ENCODE data around the gene COMMD4. TPM values are rescaled to one million over a fixed set of nuclear protein-coding genes. Genes with fewer than 3 reads are reported as not detected.

The COMMD4 gene
- total and polyA plus RNA-seq, 2 donors (not counting 3 experiments of a cell fraction or from before 2014, with no cell fraction given): 114 to 244 TPM

DNA sequence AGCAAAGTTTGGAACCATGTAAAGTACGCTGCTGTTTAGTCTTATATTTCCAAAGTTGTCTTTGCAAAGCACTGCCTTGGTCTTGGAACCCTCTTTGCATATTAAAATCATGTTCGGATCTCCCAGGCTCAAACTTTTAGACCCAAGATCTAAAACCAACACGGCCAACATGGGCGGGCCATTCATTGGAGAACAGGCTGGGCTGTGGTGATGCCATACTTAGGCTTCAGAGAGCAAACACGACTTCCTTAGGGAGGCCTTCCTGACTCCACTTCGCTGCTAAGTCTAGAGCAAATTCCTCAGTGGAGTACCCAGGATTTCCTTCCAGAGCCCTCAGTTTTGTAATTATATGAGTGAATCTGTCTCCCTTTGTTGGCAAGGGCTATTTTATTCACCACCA, 29.0 kb downstream of the COMMD4 start:
- H3K79me2 ChIP-seq (ENCODE audit: control insufficient read depth, insufficient read depth, low read length): peaks cover 9% of the 10 kb centered on the region
- H3K9me1 ChIP-seq (replicated peaks; ENCODE audit: control insufficient read depth, extremely low read depth, insufficient read depth, low read length): no peaks in the 10 kb centered on the region
- FAIRE-seq (no peak), DNase-seq (ENCODE audit: low read depth, low spot score) (no peak)
- no peaks in the 10 kb centered on the region for H3K27me3 ChIP-seq (ENCODE audit: control insufficient read depth in 2 of 2, insufficient read depth in 2 of 2, low read length in 2 of 2)
- TF ChIP-seq JUN (IDR thresholded peaks at IDR 0.05; ENCODE audit: borderline replicate concordance, insufficient read depth, insufficient read length, low read depth) (no peak), MYC (IDR thresholded peaks at IDR 0.05; ENCODE audit: low read depth, low read length) (no peak), GATA2 (IDR thresholded peaks at IDR 0.05; ENCODE audit: insufficient read depth, insufficient read length, low read depth, low read length) (no peak), POLR2A (IDR thresholded peaks at IDR 0.05; ENCODE audit: low read depth, low read length) (no peak), EZH2 (IDR thresholded peaks at IDR 0.05; ENCODE audit: borderline replicate concordance, low read depth, low read length, severe bottlenecking) (no peak), POLR2AphosphoS5 (IDR thresholded peaks at IDR 0.05; ENCODE audit: insufficient read depth, low read depth, low read length) (no peak)
- TF ChIP-seq, protein P1, sequence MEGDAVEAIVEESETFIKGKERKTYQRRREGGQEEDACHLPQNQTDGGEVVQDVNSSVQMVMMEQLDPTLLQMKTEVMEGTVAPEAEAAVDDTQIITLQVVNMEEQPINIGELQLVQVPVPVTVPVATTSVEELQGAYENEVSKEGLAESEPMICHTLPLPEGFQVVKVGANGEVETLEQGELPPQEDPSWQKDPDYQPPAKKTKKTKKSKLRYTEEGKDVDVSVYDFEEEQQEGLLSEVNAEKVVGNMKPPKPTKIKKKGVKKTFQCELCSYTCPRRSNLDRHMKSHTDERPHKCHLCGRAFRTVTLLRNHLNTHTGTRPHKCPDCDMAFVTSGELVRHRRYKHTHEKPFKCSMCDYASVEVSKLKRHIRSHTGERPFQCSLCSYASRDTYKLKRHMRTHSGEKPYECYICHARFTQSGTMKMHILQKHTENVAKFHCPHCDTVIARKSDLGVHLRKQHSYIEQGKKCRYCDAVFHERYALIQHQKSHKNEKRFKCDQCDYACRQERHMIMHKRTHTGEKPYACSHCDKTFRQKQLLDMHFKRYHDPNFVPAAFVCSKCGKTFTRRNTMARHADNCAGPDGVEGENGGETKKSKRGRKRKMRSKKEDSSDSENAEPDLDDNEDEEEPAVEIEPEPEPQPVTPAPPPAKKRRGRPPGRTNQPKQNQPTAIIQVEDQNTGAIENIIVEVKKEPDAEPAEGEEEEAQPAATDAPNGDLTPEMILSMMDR (IDR thresholded peaks at IDR 0.05; ENCODE audit: extremely low read depth in 1 of 2, insufficient read depth in 1 of 2, low read depth in 1 of 2, low read length in 2 of 2): no peak
- TF ChIP-seq, protein P2, sequence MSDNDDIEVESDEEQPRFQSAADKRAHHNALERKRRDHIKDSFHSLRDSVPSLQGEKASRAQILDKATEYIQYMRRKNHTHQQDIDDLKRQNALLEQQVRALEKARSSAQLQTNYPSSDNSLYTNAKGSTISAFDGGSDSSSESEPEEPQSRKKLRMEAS (IDR thresholded peaks at IDR 0.05; ENCODE audit: insufficient read depth, insufficient read length): no peak
- H2AFZ ChIP-seq (ENCODE audit: low read depth, low read length): no peak overlapping the region
- no peaks in the 10 kb centered on the region for H4K20me1 ChIP-seq (replicated peaks; ENCODE audit: control insufficient read depth, extremely low read depth, insufficient read depth, low read length)
- H3K27ac ChIP-seq (ENCODE audit: insufficient read depth, low read depth, low read length): no peak overlapping the region
- BruUV-seq (replicated peaks): no TSS peak
- peaks cover 15% of the 10 kb centered on the region for H3K4me1 ChIP-seq (ENCODE audit: control insufficient read depth, extremely low read depth, insufficient read depth, low read length)
- H3K4me3 ChIP-seq (replicated peaks in 1 of 3; ENCODE audit: insufficient read depth in 1 of 3, low read depth in 1 of 3, low read length in 3 of 3): no peak overlapping the region
- dilution Hi-C loops (cut with MboI; ENCODE audit: extremely low pct_ligation_motif_present, low sequenced_read_pairs): no loop called here
- intact Hi-C loops (cut with micrococcal nuclease): loop anchor here (5.0 to 10.0 kb wide), 2 partner anchors 333 to 440 kb away; no protein-coding TSS in a partner anchor
- no peak overlapping the region for H3K4me2 ChIP-seq (ENCODE audit: insufficient read depth, low read length)
- ChIA-PET POLR2A (no interaction called here), CTCF (no interaction called here)
- peaks cover 0 to 39% of the 10 kb centered on the region in 2 experiments for H3K36me3 ChIP-seq (ENCODE audit: control insufficient read depth in 2 of 2, extremely low read depth in 1 of 2, insufficient read depth in 2 of 2, low read length in 2 of 2)
- H3K9ac ChIP-seq (replicated peaks; ENCODE audit: extremely low read depth, insufficient read depth, low read length): no peak overlapping the region
- H3K9me3 ChIP-seq (replicated peaks; ENCODE audit: control insufficient read depth, insufficient read depth, low read length): no peaks in the 10 kb centered on the region

All from endothelial cell of umbilical vein (primary cell).